H9 (cell line): ENCODE results near the gene TMEM185B. TPM values are rescaled to one million over a fixed set of nuclear protein-coding genes. Genes with fewer than 3 reads are reported as not detected.

Source experiments
- DNase-seq: peaks from one replicate; pipeline ENCODE4 v3.0.0-alpha.2; 2017
- H2AFZ ChIP-seq: one replicate; pipeline ENCODE4 v1.6.1; 2013; ENCODE audit warnings: mild to moderate bottlenecking, low read length, control low read depth, moderate library complexity
- H2AK5ac ChIP-seq: 2 replicates; pipeline ENCODE4 v1.6.1; 2013; ENCODE audit warnings: low read length, control low read depth, mixed read lengths; ENCODE audit not compliant: insufficient read length
- H2BK120ac ChIP-seq: one replicate; pipeline ENCODE4 v1.6.1; 2013; ENCODE audit warnings: low read depth, mild to moderate bottlenecking, low read length, control low read depth, inconsistent platforms; ENCODE audit not compliant: poor library complexity, severe bottlenecking
- H2BK12ac ChIP-seq: 2 replicates; pipeline ENCODE4 v1.6.1; 2013; ENCODE audit warnings: low read length, control low read depth, mixed read lengths, low read depth; ENCODE audit not compliant: insufficient read length
- H2BK15ac ChIP-seq: 2 replicates; pipeline ENCODE4 v1.6.1; 2013; ENCODE audit warnings: low read depth, low read length, control low read depth
- H2BK20ac ChIP-seq: one replicate; pipeline ENCODE4 v1.6.1; 2013; ENCODE audit warnings: low read depth, mild to moderate bottlenecking, low read length, control low read depth, inconsistent platforms; ENCODE audit not compliant: poor library complexity, severe bottlenecking
- H2BK5ac ChIP-seq: 2 replicates; pipeline ENCODE4 v1.6.1; 2013; ENCODE audit warnings: low read length, control low read depth, mixed read lengths; ENCODE audit not compliant: insufficient read length
- H3K14ac ChIP-seq: 2 replicates; pipeline ENCODE4 v1.6.1; 2013; ENCODE audit warnings: low read length, control low read depth; ENCODE audit not compliant: insufficient read depth
- H3K18ac ChIP-seq: 2 replicates; pipeline ENCODE4 v1.6.1; 2013; ENCODE audit warnings: low read depth, mild to moderate bottlenecking, mixed read lengths, low read length, control low read depth; ENCODE audit not compliant: insufficient read length
- H3K23ac ChIP-seq: 2 replicates; pipeline ENCODE4 v1.6.1; 2013; ENCODE audit warnings: low read length, control low read depth, mixed read lengths, low read depth; ENCODE audit not compliant: insufficient read length
- H3K23me2 ChIP-seq: 2 replicates; pipeline ENCODE4 v1.6.1; 2013; ENCODE audit warnings: low read depth, mild to moderate bottlenecking, mixed read lengths, low read length, control low read depth; ENCODE audit not compliant: insufficient read length, poor library complexity, severe bottlenecking
- H3K27ac ChIP-seq: 2 replicates; pipeline ENCODE4 v1.5.1; 2013; ENCODE audit warnings: low read length, control low read depth, mixed read lengths, low read depth; ENCODE audit not compliant: insufficient read length
- H3K27me3 ChIP-seq: 2 replicates; pipeline ENCODE4 v1.6.1; 2013; ENCODE audit warnings: low read length, control low read depth, inconsistent platforms; ENCODE audit not compliant: insufficient read depth
- H3K4ac ChIP-seq: 2 replicates; pipeline ENCODE4 v1.6.1; 2013; ENCODE audit warnings: low read depth, mild to moderate bottlenecking, control low read depth, inconsistent platforms, low read length, moderate library complexity
- H3K4me1 ChIP-seq: 2 replicates; pipeline ENCODE4 v1.6.1; 2013; ENCODE audit warnings: low read length, control low read depth, inconsistent platforms; ENCODE audit not compliant: insufficient read depth
- H3K4me2 ChIP-seq: 2 replicates; pipeline ENCODE4 v1.6.1; 2013; ENCODE audit warnings: low read length, control low read depth, mixed read lengths; ENCODE audit not compliant: insufficient read length, insufficient read depth
- H3K56ac ChIP-seq: 2 replicates; pipeline ENCODE4 v1.6.1; 2013; ENCODE audit warnings: low read depth, mild to moderate bottlenecking, mixed read lengths, low read length, control low read depth; ENCODE audit not compliant: insufficient read length
- H3K79me1 ChIP-seq: 2 replicates; pipeline ENCODE4 v1.6.1; 2013; ENCODE audit warnings: low read depth, mild to moderate bottlenecking, moderate library complexity, low read length, control low read depth, inconsistent platforms; ENCODE audit not compliant: insufficient read depth, poor library complexity, severe bottlenecking
- H3K79me2 ChIP-seq: 2 replicates; pipeline ENCODE4 v1.6.1; 2013; ENCODE audit warnings: low read length, control low read depth, inconsistent platforms; ENCODE audit not compliant: insufficient read depth
- H3K9ac ChIP-seq: 2 replicates; pipeline ENCODE4 v1.6.1; 2013; ENCODE audit warnings: low read length, control low read depth, mixed read lengths; ENCODE audit not compliant: insufficient read length; ENCODE audit errors: extremely low read depth
- H3K9me3 ChIP-seq: one replicate; pipeline ENCODE4 v1.6.1; 2013; ENCODE audit warnings: low read depth, low read length, inconsistent platforms; ENCODE audit not compliant: control insufficient read depth
- H3T11ph ChIP-seq: one replicate; pipeline ENCODE4 v1.6.1; 2013; ENCODE audit warnings: mild to moderate bottlenecking, low read length, control low read depth, inconsistent platforms
- H4K20me1 ChIP-seq: one replicate; pipeline ENCODE4 v1.6.1; 2013; ENCODE audit not compliant: control insufficient read depth, insufficient read length, insufficient read depth
- H4K5ac ChIP-seq: 2 replicates; pipeline ENCODE4 v1.6.1; 2013; ENCODE audit warnings: low read depth, mild to moderate bottlenecking, mixed read lengths, low read length, control low read depth; ENCODE audit not compliant: insufficient read length
- H4K8ac ChIP-seq: replicated peaks from 2 replicates; pipeline ENCODE4 v1.6.1; 2013; ENCODE audit warnings: low read length, control low read depth, mixed read lengths, low read depth; ENCODE audit not compliant: insufficient read length
- H4K91ac ChIP-seq: 2 replicates; pipeline ENCODE4 v1.6.1; 2013; ENCODE audit warnings: low read depth, mild to moderate bottlenecking, moderate library complexity, mixed read lengths, low read length, control low read depth; ENCODE audit not compliant: insufficient read length
- H3K27ac Mint-ChIP-seq, 3 experiments: 2 replicates in 2 of 3; 3 replicates in 1 of 3; pipeline ENCODE4 v1.8.0; 2020 to 2021; ENCODE audit warnings: mixed read lengths in 3 of 3, mild to moderate bottlenecking in 1 of 3, moderate library complexity in 1 of 3
- H3K27me3 Mint-ChIP-seq: 2 replicates; pipeline ENCODE4 v1.8.0; 2021; ENCODE audit warnings: low read depth, mild to moderate bottlenecking, moderate library complexity, mixed read lengths
- H3K36me3 Mint-ChIP-seq, 3 experiments: 2 replicates in 2 of 3; 3 replicates in 1 of 3; pipeline ENCODE4 v1.8.0; 2020 to 2021; ENCODE audit warnings: low read depth in 3 of 3, mixed read lengths in 3 of 3; ENCODE audit not compliant: insufficient read depth in 1 of 3
- H3K4me1 Mint-ChIP-seq, 2 experiments: 2 replicates each; pipeline ENCODE4 v1.8.0; 2020; ENCODE audit warnings: mixed read lengths in 2 of 2
- H3K4me3 Mint-ChIP-seq, 2 experiments: 2 replicates in 1 of 2; 3 replicates in 1 of 2; pipeline ENCODE4 v1.8.0; 2020 to 2021; ENCODE audit warnings: mild to moderate bottlenecking in 2 of 2, mixed read lengths in 2 of 2, moderate library complexity in 1 of 2
- H3K9me3 Mint-ChIP-seq, 2 experiments: 2 replicates in 1 of 2; 3 replicates in 1 of 2; pipeline ENCODE4 v1.8.0; 2020; ENCODE audit warnings: mild to moderate bottlenecking in 2 of 2, mixed read lengths in 2 of 2, moderate library complexity in 1 of 2
- WGBS: extraction: QIAGEN DNeasy Blood & Tissue Kit; methylation state at CpG from one replicate; pipeline ENCODE4 v1.1.7; 2013; ENCODE audit warnings: missing lambda C conversion rate, low lambda C conversion rate, mixed read lengths; ENCODE audit not compliant: insufficient read length; ENCODE audit errors: extremely low coverage; 5-methylcytosine and 5-hydroxymethylcytosine counted together
- total RNA-seq: library from RNA; stranded (reverse); gene quantifications from 2 replicates; pipeline ENCODE4 v1.2.1, GENCODE V29; 2021
- TF ChIP-seq, protein P1 (sequence below): fragments of 200-600 bp; sonication (generic); conservative IDR thresholded peaks from 3 replicates; pipeline ENCODE4 v1.8.0; 2021; ENCODE audit warnings: antibody characterized with exemption, mild to moderate bottlenecking

TMEM185B gene
- total RNA-seq, 1 experiment from 2014 or later = 29.0 TPM

GRCh38 chr2:120224735-120225548, 1.7 kb upstream of the TMEM185B start:
- TF ChIP-seq, protein P1, sequence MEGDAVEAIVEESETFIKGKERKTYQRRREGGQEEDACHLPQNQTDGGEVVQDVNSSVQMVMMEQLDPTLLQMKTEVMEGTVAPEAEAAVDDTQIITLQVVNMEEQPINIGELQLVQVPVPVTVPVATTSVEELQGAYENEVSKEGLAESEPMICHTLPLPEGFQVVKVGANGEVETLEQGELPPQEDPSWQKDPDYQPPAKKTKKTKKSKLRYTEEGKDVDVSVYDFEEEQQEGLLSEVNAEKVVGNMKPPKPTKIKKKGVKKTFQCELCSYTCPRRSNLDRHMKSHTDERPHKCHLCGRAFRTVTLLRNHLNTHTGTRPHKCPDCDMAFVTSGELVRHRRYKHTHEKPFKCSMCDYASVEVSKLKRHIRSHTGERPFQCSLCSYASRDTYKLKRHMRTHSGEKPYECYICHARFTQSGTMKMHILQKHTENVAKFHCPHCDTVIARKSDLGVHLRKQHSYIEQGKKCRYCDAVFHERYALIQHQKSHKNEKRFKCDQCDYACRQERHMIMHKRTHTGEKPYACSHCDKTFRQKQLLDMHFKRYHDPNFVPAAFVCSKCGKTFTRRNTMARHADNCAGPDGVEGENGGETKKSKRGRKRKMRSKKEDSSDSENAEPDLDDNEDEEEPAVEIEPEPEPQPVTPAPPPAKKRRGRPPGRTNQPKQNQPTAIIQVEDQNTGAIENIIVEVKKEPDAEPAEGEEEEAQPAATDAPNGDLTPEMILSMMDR = no peak
- Histone ChIP-seq H3K23me2 (no peaks in the 10 kb centered on the region), H4K20me1 (peaks cover 2% of the 10 kb centered on the region), H3K27ac (no peak overlapping the region), H3K79me2 (no peaks in the 10 kb centered on the region; the same call in 1 of the 2 replicates), H3K14ac (no peak overlapping the region), H3K9me3 (peaks cover 4% of the 10 kb centered on the region), H3K27me3 (peaks cover 10% of the 10 kb centered on the region; the same call in 1 of the 2 replicates), H3T11ph (no peak overlapping the region), H3K18ac (no peak overlapping the region), H2AK5ac (no peak overlapping the region), H3K9ac (no peak overlapping the region), H3K79me1 (no peaks in the 10 kb centered on the region), H4K91ac (no peak overlapping the region), H2BK12ac (no peak overlapping the region), H3K23ac (no peak overlapping the region), H3K4ac (no peak overlapping the region), H2BK15ac (no peak overlapping the region), H3K56ac (no peak overlapping the region), H2AFZ (no peak overlapping the region), H2BK20ac (no peak overlapping the region), H3K4me2 (no peak overlapping the region), H3K4me1 (no peaks in the 10 kb centered on the region), H2BK120ac (no peak overlapping the region), H4K5ac (no peak overlapping the region), H2BK5ac (no peak overlapping the region), H4K8ac (no peak overlapping the region)
- no CpG with 5 or more reads among the region's 9 CpGs for WGBS
- Mint-ChIP-seq H3K9me3 (peaks cover 6 to 9% of the 10 kb centered on the region in 2 experiments), H3K4me1 (peaks cover 24 to 35% of the 10 kb centered on the region in 2 experiments), H3K27ac (no peak overlapping the region), H3K4me3 (peak overlapping the region in 1 of 2 experiments; percentile 9; a peak in 1 of 5 replicates), H3K36me3 (peaks cover 10 to 25% (median 18%) of the 10 kb centered on the region in 3 experiments), H3K27me3 (peaks cover 69% of the 10 kb centered on the region)
- DNase-seq = peak; percentile 9
